GM12865 (cell line): ENCODE results near the gene TMX3.

ENCODE experiments used
- DNase-seq: peaks from one replicate; pipeline ENCODE4 v3.0.0; 2010; ENCODE audit warnings: low read depth
- H3K4me3 ChIP-seq: 2 replicates; pipeline ENCODE4 v1.5.1; 2011; ENCODE audit warnings: mild to moderate bottlenecking, low read depth, low read length, control low read depth
- TF ChIP-seq, protein P1 (sequence below): IDR thresholded peaks from 2 replicates; pipeline ENCODE4 v1.5.1; 2011; ENCODE audit warnings: low read length, control low read depth, low read depth, inconsistent platforms; ENCODE audit not compliant: insufficient read depth; ENCODE audit errors: missing control alignments

Gene TMX3

DNA sequence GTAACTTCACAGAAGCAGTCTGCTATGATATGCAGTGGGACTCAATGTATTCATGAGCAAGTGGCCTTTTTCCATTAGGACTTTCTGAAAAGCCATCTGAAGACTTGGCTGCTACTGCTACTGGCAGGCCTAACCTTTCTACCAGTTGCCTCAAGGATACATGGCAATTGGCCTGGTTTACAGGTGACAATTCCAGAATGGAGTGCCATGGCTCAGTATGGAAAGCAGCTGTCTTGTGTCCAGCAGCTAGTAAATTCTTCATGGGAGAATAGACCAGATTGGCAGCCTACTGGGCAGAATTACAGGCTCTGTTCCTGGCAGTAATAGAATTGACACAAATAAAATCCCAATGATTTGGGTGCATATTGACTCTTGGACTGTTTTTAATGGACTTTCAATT, 12.6 kb upstream of the TMX3 start:
- H3K4me3 ChIP-seq: no peak overlapping the region
- DNase-seq: no peak
- TF ChIP-seq, protein P1, sequence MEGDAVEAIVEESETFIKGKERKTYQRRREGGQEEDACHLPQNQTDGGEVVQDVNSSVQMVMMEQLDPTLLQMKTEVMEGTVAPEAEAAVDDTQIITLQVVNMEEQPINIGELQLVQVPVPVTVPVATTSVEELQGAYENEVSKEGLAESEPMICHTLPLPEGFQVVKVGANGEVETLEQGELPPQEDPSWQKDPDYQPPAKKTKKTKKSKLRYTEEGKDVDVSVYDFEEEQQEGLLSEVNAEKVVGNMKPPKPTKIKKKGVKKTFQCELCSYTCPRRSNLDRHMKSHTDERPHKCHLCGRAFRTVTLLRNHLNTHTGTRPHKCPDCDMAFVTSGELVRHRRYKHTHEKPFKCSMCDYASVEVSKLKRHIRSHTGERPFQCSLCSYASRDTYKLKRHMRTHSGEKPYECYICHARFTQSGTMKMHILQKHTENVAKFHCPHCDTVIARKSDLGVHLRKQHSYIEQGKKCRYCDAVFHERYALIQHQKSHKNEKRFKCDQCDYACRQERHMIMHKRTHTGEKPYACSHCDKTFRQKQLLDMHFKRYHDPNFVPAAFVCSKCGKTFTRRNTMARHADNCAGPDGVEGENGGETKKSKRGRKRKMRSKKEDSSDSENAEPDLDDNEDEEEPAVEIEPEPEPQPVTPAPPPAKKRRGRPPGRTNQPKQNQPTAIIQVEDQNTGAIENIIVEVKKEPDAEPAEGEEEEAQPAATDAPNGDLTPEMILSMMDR: no peak

DNA sequence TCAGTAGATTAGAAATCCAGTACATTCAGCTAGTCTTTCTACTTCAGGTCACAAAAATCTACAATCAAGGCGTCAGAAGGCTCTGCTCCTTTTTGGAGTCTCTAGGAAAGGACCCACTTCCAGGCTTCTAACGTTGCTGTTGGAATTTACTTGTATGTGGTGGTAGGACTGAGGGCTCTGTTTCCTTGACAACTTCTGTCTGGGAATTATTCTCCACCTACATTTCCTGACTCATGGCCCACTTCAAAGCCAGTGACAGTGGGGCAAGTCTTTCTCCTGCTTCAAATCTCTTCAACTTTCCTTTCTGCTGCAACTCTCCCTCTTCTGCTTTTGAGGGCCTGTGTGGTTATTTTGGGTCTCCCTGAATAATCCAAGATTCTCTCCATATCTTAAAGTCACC, 10.4 kb upstream of the TMX3 start:
- DNase-seq: no peak
- no peak overlapping the region for H3K4me3 ChIP-seq
- TF ChIP-seq, protein P1: no peak

- TF ChIP-seq, protein P1: no peak
- DNase-seq: no peak
- H3K4me3 ChIP-seq: no peak overlapping the region
Measured at GRCh38 chr18:68724021-68724420, 9.1 kb upstream of the TMX3 start.

- TF ChIP-seq, protein P1: no peak
- DNase-seq: no peak
- H3K4me3 ChIP-seq: no peak overlapping the region
Measured at GRCh38 chr18:68723539-68723938, 8.6 kb upstream of the TMX3 start.

DNA sequence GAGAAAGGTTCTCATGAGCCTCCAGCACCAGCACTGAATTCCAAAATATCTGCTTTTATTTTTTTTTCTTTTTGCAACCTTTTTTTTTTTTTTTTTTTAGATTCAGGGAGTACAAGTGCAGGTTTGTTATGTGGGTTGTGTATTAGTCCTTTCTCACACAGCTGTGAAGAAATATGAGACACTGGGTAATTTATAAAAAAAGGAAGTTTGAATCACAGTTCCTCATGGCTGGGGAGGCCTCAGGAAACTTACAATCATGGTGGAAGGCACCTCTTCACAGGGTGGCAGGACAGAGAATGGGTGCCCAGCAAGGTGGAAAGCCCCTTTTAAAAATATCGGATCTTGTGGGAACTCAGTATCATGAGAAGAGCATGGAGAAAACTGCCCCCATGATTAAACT, 7.9 kb upstream of the TMX3 start:
- TF ChIP-seq, protein P1: no peak
- H3K4me3 ChIP-seq: no peak overlapping the region
- no peak for DNase-seq

GRCh38 chr18:68721681-68722583, 7.0 kb upstream of the TMX3 start:
- peak; percentile 69 for DNase-seq
- peak overlapping the region; percentile 52 for H3K4me3 ChIP-seq
- TF ChIP-seq, protein P1: no peak

- H3K4me3 ChIP-seq: peak overlapping the region; percentile 84
- peak; percentile 14 for DNase-seq
- TF ChIP-seq, protein P1: no peak
Measured at GRCh38 chr18:68714366-68714711, 569 bp downstream of the TMX3 start.
